GM03348 (cell line): Measurements from ENCODE around the gene TANC1.

Experiments
- DNase-seq: peaks from one replicate; pipeline ENCODE4 v3.0.0; 2012; ENCODE audit warnings: low spot score

The TANC1 gene

DNA sequence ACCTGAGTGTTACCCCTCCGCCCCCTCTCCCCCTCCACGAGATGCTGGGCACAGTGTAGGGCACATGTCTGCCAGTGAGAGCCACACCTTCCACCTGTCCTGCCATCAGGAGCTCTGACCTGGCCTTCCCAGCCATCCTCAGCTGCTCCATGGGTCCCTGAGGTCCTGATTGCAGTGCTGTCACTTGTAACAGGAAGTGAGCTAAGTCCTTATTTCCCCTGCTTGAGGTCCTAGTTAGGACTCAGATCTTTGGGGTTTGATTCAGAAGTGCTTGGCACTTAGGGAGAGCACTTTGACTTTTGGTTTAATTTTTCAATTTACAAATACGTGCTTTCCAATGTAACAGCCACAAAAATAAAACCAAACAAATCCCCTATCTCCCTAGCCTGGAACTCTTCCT, 192.5 kb downstream of the TANC1 start:
- no peak for DNase-seq

DNA sequence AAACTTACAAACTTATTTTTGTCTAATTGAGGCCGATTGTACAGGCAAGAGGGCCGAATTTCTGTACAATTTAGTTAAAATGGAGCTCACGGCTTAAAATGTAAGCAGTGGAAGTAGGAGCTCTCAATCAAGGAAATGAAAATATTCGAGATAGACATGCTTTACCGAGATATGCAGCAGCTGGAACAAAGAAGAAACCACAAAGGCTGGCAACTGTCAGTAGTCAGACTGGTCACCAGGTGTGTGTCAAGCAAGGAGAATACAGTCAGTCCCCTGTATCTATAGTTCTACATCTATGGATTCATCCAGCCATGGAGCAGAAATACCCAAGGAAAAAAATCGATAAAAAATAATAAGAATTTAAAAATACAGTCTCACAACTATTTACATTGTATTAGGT, 195.5 kb downstream of the TANC1 start:
- DNase-seq: no peak

DNA sequence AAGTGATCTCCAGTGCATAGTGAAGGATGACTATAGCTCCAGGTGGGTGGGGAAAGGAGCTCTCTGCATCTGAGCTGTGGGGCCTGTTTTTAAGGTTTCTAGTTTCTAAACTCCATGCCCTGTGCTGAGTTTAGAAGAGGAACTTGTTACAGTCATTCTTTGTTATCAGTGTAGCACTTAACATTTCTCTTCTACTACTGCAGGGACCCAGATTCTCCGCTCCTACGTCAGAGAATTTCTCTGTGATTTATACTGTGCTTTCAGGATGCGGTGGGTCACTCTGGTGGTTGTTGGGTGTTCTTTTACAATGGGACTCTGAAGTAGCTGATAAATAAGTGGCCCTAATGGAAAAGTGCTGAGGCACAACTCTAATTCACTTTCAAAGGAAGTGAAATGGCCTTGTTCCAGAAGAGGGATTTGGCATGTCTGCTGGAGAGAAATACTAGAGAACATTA, 196.0 kb downstream of the TANC1 start:
- DNase-seq: no peak

DNA sequence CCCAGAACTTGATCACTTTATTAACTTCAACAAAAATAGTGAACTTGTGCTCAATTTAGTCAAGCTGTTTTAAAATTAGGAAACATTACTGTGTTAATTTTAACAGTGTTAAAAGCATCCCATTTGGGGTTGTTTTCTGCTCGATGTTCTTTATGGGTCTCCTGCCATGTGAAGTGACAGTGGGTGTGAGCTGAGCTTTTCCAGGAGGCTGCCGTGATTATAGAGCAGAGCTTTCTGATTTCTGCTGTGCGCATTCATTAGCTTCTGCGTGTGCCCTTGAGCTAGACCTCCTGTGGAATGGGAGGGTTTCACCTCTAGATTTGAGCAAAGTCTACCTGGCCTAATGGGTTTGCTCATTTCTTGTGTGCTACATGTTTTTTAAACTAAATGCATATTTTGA, 196.6 kb downstream of the TANC1 start:
- DNase-seq: no peak

DNA sequence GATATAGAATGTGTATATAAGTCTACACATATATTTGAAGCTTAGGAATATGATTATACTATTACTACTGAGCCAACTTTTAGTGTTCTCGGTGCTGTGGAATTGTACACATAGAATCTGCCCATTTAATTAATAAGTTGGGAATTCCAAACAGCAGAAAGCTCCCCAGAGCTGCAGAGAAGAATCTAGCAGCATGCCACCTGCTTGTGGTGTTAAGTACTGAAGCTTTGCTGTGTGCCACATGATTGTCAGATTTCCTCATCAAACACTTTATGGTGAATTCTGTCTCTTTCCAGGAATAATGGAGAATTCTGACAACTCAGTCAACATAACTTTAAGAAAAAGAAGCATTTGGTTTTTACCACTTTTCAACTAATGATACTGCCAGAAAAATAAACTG, 200.3 kb downstream of the TANC1 start:
- DNase-seq: peak; percentile 29

DNA sequence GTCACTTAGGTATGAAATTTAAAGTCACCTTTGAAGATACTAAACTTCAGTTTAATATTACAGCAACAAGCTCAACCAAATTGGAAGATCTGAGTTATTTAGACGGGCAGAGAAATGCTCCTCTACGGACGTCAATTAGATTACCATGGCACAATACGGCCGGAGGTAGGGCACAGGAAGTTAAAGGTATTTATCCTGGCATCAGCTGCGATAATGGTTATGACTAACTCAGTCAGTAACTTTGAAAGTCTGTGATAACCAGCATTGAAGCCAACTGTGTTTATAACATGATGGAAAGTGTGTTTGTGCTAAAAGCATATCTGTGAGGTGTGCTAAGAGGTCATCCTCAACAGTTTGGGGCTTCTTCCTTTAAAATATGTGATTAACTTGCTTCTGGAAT, 200.7 kb downstream of the TANC1 start:
- no peak for DNase-seq

DNA sequence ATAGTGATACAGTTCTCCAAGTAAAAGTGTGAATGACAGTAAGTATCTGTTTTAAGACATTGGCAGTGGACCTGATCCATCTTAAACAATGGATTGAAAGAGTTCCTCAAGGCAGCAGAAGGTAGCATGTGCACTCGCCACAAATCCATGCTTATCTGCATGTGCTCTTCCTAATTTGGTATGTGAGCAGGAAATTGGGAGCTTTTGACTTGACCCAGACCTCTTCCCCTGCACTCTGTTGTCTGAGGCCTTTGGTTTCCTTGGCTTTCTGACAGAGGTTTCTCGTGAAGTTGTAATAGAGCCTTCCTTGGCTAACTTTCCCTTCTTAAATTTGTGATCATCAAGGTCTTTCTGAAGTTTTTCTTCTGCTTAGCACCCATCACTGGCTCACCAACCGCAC, 204.0 kb downstream of the TANC1 start:
- no peak for DNase-seq

DNA sequence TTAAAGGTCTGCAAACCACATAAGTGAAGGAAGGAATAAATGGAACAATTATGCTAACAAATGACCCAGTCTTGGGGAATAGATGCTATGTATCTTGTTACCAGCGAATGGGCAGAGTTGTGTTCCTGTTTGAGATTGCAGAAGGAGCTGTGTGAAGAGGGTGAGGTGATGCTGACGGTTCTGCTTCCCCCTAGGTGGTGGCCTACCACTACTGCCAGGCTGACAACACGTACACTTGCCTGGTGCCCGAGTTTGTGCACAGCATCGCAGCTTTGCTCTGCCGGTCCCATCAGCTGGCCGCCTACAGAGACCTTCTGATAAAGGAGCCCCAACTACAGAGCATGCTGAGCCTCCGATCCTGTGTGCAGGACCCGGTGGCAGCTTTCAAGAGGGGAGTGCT, 206.3 kb downstream of the TANC1 start:
- no peak for DNase-seq

DNA sequence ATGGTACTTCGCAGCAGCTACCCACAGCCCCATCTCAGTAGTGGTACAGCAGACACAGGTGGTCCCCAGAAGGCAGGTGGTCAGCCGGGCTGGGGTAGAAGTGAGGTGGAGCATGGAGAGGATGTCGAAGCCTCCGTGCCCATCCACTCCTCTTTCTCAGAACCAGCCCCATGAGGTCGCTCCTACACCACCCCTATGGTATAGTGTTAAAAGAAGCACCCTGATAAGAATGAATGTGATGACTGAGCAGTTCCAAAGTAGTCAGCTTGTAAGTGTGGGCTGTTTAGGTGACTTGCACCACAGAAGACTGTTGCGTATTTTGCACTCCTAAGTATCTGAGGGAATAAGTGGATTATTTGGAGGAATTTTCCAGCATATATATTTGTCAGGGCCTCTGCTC, 206.7 kb downstream of the TANC1 start:
- no peak for DNase-seq

DNA sequence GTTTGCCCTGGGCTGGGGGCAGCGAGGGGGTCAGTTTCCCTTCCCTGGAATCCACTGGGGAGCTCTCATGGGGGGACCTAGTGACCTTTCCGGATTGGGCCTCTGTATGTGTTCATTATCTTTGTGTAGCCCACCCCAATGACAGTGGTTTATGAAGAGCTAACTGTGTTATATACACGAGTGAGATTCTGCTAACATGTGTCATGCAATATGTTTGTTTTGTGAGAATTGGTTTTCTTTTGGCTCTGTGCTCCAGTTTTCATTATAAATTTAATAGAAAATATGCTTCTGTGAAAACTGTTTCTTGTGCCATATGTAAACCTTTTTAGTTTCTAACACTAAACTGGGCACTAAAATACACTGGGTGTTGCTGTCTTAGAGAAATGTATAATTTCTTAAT, 207.5 kb downstream of the TANC1 start:
- no peak for DNase-seq

DNA sequence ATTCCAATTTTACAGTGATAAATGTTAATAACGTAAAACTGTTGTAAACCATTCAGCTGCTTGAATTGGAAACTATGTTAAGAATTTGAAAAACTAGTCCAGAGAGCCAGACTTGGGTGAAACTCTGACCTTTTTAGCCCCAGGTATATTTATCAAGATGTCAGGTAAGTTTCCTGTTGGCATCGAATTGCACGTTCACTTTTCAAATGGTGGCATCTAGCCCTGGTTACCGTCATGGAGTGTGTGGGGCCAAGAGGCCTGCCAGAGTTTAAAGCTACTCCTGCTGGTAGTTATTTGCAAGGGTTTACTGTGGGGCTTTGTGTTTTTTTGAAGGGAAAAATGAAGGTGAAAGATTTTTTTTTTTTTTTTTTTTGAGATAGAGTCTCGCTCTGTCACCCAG, 208.1 kb downstream of the TANC1 start:
- DNase-seq: no peak

DNA sequence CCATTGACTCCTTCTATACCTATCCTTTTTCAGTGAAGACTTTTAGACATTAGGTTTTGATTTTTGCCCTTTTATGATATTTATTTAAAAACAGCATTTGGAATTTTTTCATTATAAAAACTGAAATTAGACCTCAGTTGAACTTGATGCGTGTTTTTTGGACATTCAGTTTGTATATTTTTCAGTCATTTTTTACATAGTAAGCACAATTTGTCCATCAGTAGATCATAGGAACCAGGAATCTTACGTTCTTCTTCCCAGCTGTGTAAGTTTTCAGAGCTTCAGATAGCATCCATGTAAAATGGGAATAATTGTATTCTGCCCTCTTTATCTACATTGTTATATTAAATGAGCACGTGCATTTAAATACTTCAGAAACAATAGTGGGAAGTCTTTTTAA, 208.9 kb downstream of the TANC1 start:
- no peak for DNase-seq

DNA sequence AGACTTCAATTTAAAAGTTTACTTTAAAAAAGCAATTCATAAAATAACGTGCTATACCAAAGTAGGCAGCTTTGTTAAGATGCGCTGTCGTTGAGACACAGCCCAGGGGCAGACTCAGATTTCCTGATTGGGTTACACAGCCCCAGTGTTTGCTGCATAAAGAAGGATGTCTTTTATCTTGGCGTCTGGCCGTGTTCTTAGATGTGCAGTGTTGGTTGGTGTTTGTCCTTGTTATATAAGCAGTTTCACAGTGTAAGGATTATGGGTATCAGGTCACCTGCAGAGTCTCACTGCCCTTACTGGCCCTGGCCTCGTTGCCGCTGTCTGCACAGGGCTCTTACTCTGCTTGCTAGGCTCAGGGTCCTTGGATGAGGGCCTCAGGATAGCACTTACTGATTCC, 209.5 kb downstream of the TANC1 start:
- no peak for DNase-seq

DNA sequence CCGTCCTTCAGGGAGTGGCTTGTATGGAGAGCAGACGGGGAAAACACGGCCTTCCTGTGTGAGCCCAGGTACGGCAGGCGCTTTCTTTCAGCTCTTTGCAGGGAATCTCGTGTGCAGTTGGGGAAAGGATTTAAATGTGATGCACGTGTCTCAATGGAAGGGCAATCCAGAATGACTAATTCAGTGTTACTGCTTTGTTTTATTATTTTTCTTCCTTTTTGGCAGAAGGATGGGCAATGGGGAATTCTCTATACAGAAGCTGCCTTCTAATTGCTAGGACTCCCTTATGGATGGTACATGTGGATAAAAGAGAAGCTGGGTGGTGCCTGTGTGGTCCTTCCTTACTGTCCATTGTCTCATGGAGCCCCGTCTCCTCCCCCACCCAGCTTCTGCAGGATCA, 210.7 kb downstream of the TANC1 start:
- DNase-seq: no peak

DNA sequence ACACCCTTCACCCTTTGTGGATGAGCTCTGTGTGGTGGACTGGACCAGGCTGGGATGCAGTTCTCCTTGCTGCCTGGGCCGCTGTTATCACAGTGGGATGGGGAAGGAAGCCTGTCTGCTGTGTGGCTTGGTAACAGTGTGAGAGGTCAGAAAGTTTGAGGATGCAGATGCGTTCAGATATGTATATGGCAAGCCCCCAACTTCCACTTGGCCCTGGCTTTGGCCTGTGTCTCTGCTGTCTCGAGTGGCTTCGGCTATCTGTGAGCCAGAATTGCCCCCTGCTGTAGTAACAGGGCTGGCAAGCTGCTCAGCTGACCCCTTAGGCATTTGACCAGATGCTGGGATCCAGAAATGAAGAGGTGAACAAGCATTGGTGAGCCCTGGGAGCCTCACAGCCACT, 211.3 kb downstream of the TANC1 start:
- no peak for DNase-seq

DNA sequence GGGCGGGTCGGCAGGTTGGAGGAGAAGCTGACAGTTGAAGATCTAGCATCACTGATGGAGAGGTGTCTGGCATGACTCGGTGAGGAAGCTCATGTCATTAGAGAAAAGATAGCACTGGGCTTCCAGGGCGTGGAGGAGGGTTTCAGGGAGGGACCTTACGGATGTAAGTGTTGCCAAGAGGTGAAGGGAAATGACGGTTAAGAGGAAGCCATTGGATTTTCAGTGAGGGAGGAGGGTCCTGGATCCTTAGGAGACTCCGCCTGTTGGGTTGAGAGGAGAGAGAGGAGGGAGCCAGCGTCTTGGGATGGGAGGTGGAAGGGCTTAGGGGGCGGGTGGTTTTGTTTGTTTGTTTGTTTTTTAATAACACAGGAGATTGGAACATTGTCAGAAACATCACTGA, 214.9 kb downstream of the TANC1 start:
- DNase-seq: no peak

DNA sequence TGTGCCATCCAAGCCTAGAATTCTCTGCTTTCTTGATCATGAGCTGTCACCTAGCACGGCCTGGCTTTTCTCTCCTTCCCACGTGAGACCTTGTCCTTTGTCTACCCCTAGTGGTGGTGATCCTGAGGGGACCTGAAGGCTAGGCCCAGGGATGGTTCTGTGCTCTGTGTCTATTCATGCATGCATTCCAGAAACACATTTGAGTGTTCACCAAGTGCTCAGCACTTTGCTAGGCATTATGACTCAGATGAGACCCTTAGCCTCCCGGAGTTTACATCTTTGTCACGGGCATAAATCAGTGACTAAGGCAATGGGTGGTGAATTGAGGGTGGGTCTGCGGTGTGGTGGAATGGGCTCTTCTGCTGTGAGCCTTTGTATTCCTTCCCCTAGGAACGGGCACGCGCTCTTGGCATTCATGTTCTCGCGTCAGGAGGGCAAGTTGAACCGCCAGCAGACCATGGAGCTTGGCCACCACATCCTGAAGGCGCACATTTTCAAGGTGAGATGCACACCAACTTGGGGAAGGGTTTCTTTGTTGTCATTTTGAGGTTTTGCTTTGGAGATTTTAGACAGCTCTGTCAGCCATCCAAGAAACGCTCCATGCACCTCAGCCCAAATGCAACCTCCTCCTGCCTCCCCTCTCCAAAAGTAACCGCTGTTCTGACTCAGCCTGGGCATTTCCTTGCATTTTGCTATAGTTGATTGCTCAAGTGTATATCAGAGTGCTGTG, 217.1 kb downstream of the TANC1 start:
- peak; percentile 46 for DNase-seq

DNA sequence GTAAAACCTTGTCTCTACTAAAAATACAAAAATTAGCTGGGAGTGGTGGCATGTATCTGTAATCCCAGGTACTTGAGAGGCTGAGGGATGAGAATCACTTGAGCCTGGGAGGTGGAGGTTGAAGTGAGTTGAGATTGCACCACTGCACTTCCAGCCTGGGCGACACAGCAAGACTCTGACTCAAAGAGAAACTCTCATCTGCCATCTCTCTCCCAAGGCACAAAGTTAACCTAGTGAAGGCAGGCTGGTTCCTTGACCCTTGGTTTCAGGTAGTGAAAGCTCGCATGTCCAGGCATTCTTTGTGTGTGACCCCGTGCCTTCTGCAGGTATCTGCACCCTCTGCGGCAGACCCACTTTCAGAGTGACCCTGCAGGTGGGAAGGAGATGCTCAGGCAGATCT, 218.0 kb downstream of the TANC1 start:
- DNase-seq: no peak

DNA sequence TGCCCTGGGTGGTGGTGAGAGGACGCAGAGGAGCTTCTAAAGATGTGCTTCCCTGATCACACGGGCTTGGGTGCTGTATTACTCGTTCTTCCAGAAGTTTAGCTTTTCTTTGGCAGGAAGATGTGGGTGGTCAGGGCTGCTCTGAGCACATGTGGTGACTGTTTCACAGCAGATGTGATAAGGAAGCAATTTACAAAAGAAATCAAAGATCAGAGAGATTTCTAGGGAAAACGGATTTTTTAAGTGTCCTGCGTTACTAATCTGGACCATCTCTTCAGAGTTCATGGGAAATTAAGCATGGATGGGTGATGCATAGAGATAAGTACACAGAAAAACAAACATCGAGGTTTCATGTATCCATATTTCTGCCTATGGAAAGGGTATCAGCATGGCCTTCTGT, 218.7 kb downstream of the TANC1 start:
- DNase-seq: no peak

DNA sequence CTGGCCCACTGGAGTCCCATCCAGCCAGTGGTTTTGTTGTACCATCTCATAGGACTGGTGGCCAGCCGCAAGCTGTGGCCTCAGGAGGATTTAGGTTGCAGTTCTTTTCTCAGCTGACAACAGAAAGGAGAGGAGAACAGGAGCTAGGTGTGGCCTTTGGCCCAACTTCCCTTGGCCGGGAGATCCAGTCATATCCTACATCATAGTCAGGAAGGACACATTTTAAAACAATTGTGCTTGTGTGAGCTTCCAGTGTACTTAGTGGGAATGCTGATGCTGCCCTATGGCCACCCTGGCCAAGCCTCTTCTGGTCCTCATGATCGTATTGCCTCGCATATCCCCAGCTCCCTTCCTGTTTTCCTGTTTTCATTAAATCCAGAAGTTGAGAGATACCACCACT, 220.0 kb downstream of the TANC1 start:
- DNase-seq: no peak

DNA sequence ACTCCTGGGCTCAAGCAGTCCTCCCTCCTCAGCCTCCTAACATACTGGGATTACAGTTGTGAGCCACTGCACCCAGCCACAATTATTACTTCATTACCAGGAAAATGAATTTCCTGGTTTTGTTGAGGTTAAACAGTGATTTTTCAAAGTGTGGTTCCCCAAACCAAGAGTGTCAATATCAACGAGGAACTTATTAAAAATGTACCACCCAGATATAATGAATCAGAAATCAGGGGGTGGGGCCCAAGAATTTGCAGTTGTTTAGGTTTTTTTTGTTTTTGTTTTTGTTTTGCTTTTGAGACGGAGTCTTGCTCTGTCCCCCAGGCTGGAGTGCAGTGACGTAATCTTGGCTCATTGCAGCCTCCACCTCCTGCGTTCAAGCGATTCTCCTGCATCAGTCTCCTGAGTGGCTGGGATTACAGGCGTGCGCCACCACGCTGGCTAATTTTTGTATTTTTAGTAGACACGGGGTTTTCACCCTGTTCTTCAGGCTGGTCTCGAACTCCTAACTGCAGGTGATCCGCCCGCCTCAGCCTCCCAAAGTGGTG, 224.0 kb downstream of the TANC1 start:
- DNase-seq: no peak

DNA sequence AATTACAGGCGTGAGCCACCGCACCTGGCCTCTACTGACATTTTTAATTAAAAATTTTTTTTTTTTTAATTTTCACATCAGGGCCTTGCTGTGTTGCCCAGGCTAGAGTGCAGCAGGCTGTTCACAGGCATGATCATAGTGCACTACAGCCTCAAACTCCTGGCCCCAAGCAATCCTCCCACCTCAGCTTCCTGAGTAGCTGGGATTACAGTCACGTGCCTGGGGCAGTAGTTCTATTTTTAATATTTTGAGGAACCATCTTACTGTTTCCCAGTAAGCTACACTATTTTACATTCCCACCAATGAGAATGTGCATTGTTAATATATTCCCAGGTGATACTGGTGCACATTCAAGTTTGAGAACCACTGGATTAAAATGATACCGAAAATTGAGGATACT, 225.4 kb downstream of the TANC1 start:
- no peak for DNase-seq

DNA sequence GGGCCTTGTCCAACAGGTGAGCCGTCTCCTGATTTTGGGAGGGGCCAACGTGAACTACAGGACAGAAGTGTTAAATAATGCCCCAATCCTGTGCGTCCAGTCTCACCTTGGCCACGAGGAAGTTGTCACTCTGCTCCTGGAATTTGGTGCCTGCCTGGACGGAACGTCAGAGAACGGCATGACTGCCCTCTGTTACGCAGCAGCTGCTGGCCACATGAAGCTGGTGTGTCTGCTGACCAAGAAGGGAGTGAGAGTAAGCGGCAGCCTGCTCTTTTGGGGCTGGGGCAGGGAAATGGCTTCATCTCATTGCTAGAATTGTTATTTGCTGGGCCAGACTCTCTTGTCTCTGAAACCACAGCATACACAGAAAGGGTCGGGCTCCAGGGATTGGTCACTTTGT, 225.8 kb downstream of the TANC1 start:
- no peak for DNase-seq

DNA sequence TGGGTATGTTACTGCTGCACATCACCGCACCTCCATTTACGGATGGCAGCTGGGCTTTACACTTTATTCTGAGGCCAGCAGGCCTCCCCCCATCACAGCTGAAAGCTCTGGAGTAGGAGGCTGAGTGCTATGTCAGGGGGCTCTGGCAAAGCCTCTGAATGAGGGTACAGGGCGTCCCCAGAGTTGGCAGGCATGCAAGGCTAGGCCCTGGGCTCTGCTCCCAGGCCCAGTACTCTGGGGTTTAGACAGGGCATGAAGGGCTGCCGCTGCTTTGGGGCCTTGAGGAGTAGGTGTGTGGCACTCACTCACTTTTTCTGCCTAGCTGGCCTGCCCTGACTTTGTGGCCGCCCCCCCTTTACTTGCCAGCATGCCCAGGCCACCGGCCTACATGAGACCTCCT, 227.3 kb downstream of the TANC1 start:
- DNase-seq: no peak
